K562 (cell line): ENCODE results near the gene GYPC. TPM values are rescaled to one million over a fixed set of nuclear protein-coding genes. Genes with fewer than 3 reads are reported as not detected.

Experiments
- polyA plus RNA-seq, 8 experiments: library from polyadenylated mRNA; depleted of rRNA in 4 of 8; stranded (reverse) in 5 of 8; unstranded in 3 of 8; fragments of >200 nt; fragmentation: Nextera tagmentation in 2 of 8; fragmentation: Illumina TruSeq in 1 of 8; extraction: Ambion mirVana in 2 of 8; extraction: Trizol in 1 of 8; gene quantifications; 2 replicates each; pipeline versions ENCODE4 v1.2.1 to v1.2.3, GENCODE V29; 2011 to 2014; ENCODE audit warnings: inconsistent platforms in 1 of 8, missing spikeins in 1 of 8
- small RNA-seq: library from RNA; depleted of rRNA; stranded (forward); fragments of <200 nt; gene quantifications from one replicate; pipeline ENCODE3, GENCODE V24; 2014
- total RNA-seq, 7 experiments: library from RNA; depleted of rRNA in 6 of 7; stranded (reverse); fragments of >200 nt in 6 of 7; fragmentation: Illumina TruSeq in 2 of 7; extraction: Trizol in 2 of 7; gene quantifications; 2 replicates each; pipeline versions ENCODE4 v1.2.1 to v1.2.3, GENCODE V29; 2011 to 2021; ENCODE audit warnings: low replicate concordance in 1 of 7

The GYPC gene
- total and polyA plus RNA-seq, 9 of the 15 experiments (the other 6 are each of a cell fraction or from before 2014, with no cell fraction given): 50.6 to 282 (median 194) TPM

Small RNA genes lying within 50 kb of the gene (small RNA-seq; reads per million reads assigned to genes)
- not detected for gene RNU6-675P

Other genes with a start within 250 kb of the GYPC start
- gene TEX51, start 242.7 kb downstream of the GYPC start, total RNA-seq (2014; rRNA removed): not detected in 2 replicates
- gene TEX51, start 242.7 kb downstream of the GYPC start, total RNA-seq (2014; rRNA removed; fragmentation: Illumina TruSeq; extraction: Trizol): not detected in 2 replicates
- not detected in 2 replicates for gene TEX51, start 242.7 kb downstream of the GYPC start, total RNA-seq (2015; rRNA removed; fragmentation: Illumina TruSeq; extraction: Trizol)
- gene TEX51, start 242.7 kb downstream of the GYPC start, total RNA-seq (2021): not detected in 2 replicates
- not detected in 2 replicates for gene TEX51, start 242.7 kb downstream of the GYPC start, polyA plus RNA-seq (2011; rRNA removed)
- not detected in 2 replicates for gene TEX51, start 242.7 kb downstream of the GYPC start, polyA plus RNA-seq (2014; fragmentation: Illumina TruSeq; extraction: Trizol)
- gene TEX51, start 242.7 kb downstream of the GYPC start, polyA plus RNA-seq (2014; fragmentation: Nextera tagmentation; extraction: Ambion mirVana): not detected
- gene TEX51, start 242.7 kb downstream of the GYPC start, polyA plus RNA-seq (2014; rRNA removed): not detected in 2 replicates